ENCODE measurements around the gene IFT88.

GRCh38 chr13:20544201-20544923 lies 22.6 kb upstream of the IFT88 start:
- TF ChIP-seq, protein P1, sequence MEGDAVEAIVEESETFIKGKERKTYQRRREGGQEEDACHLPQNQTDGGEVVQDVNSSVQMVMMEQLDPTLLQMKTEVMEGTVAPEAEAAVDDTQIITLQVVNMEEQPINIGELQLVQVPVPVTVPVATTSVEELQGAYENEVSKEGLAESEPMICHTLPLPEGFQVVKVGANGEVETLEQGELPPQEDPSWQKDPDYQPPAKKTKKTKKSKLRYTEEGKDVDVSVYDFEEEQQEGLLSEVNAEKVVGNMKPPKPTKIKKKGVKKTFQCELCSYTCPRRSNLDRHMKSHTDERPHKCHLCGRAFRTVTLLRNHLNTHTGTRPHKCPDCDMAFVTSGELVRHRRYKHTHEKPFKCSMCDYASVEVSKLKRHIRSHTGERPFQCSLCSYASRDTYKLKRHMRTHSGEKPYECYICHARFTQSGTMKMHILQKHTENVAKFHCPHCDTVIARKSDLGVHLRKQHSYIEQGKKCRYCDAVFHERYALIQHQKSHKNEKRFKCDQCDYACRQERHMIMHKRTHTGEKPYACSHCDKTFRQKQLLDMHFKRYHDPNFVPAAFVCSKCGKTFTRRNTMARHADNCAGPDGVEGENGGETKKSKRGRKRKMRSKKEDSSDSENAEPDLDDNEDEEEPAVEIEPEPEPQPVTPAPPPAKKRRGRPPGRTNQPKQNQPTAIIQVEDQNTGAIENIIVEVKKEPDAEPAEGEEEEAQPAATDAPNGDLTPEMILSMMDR (IDR thresholded peaks at IDR 0.05): no peak
- TF ChIP-seq POLR2A (IDR thresholded peaks at IDR 0.05): no peak

Measured in heart left ventricle (tissue), 13 donors.